H9 (cell line): ENCODE results near the gene GRM3. TPM values are rescaled to one million over a fixed set of nuclear protein-coding genes. Genes with fewer than 3 reads are reported as not detected.
A peak's percentile ranks its signal among the peaks of the same experiment; 100 is the strongest.

ENCODE experiments used
- DNase-seq: peaks from one replicate; pipeline ENCODE4 v3.0.0-alpha.2; 2017
- H2AFZ ChIP-seq: one replicate; pipeline ENCODE4 v1.6.1; 2013; ENCODE audit warnings: mild to moderate bottlenecking, low read length, control low read depth, moderate library complexity
- H2AK5ac ChIP-seq: 2 replicates; pipeline ENCODE4 v1.6.1; 2013; ENCODE audit warnings: low read length, control low read depth, mixed read lengths; ENCODE audit not compliant: insufficient read length
- H2BK120ac ChIP-seq: one replicate; pipeline ENCODE4 v1.6.1; 2013; ENCODE audit warnings: low read depth, mild to moderate bottlenecking, low read length, control low read depth, inconsistent platforms; ENCODE audit not compliant: poor library complexity, severe bottlenecking
- H2BK12ac ChIP-seq: 2 replicates; pipeline ENCODE4 v1.6.1; 2013; ENCODE audit warnings: low read length, control low read depth, mixed read lengths, low read depth; ENCODE audit not compliant: insufficient read length
- H2BK15ac ChIP-seq: 2 replicates; pipeline ENCODE4 v1.6.1; 2013; ENCODE audit warnings: low read depth, low read length, control low read depth
- H2BK20ac ChIP-seq: one replicate; pipeline ENCODE4 v1.6.1; 2013; ENCODE audit warnings: low read depth, mild to moderate bottlenecking, low read length, control low read depth, inconsistent platforms; ENCODE audit not compliant: poor library complexity, severe bottlenecking
- H2BK5ac ChIP-seq: 2 replicates; pipeline ENCODE4 v1.6.1; 2013; ENCODE audit warnings: low read length, control low read depth, mixed read lengths; ENCODE audit not compliant: insufficient read length
- H3K14ac ChIP-seq: 2 replicates; pipeline ENCODE4 v1.6.1; 2013; ENCODE audit warnings: low read length, control low read depth; ENCODE audit not compliant: insufficient read depth
- H3K18ac ChIP-seq: 2 replicates; pipeline ENCODE4 v1.6.1; 2013; ENCODE audit warnings: low read depth, mild to moderate bottlenecking, mixed read lengths, low read length, control low read depth; ENCODE audit not compliant: insufficient read length
- H3K23ac ChIP-seq: 2 replicates; pipeline ENCODE4 v1.6.1; 2013; ENCODE audit warnings: low read length, control low read depth, mixed read lengths, low read depth; ENCODE audit not compliant: insufficient read length
- H3K23me2 ChIP-seq: 2 replicates; pipeline ENCODE4 v1.6.1; 2013; ENCODE audit warnings: low read depth, mild to moderate bottlenecking, mixed read lengths, low read length, control low read depth; ENCODE audit not compliant: insufficient read length, poor library complexity, severe bottlenecking
- H3K27ac ChIP-seq: 2 replicates; pipeline ENCODE4 v1.5.1; 2013; ENCODE audit warnings: low read length, control low read depth, mixed read lengths, low read depth; ENCODE audit not compliant: insufficient read length
- H3K27me3 ChIP-seq: 2 replicates; pipeline ENCODE4 v1.6.1; 2013; ENCODE audit warnings: low read length, control low read depth, inconsistent platforms; ENCODE audit not compliant: insufficient read depth
- H3K4ac ChIP-seq: 2 replicates; pipeline ENCODE4 v1.6.1; 2013; ENCODE audit warnings: low read depth, mild to moderate bottlenecking, control low read depth, inconsistent platforms, low read length, moderate library complexity
- H3K4me1 ChIP-seq: 2 replicates; pipeline ENCODE4 v1.6.1; 2013; ENCODE audit warnings: low read length, control low read depth, inconsistent platforms; ENCODE audit not compliant: insufficient read depth
- H3K4me2 ChIP-seq: 2 replicates; pipeline ENCODE4 v1.6.1; 2013; ENCODE audit warnings: low read length, control low read depth, mixed read lengths; ENCODE audit not compliant: insufficient read length, insufficient read depth
- H3K56ac ChIP-seq: 2 replicates; pipeline ENCODE4 v1.6.1; 2013; ENCODE audit warnings: low read depth, mild to moderate bottlenecking, mixed read lengths, low read length, control low read depth; ENCODE audit not compliant: insufficient read length
- H3K79me1 ChIP-seq: 2 replicates; pipeline ENCODE4 v1.6.1; 2013; ENCODE audit warnings: low read depth, mild to moderate bottlenecking, moderate library complexity, low read length, control low read depth, inconsistent platforms; ENCODE audit not compliant: insufficient read depth, poor library complexity, severe bottlenecking
- H3K79me2 ChIP-seq: 2 replicates; pipeline ENCODE4 v1.6.1; 2013; ENCODE audit warnings: low read length, control low read depth, inconsistent platforms; ENCODE audit not compliant: insufficient read depth
- H3K9ac ChIP-seq: 2 replicates; pipeline ENCODE4 v1.6.1; 2013; ENCODE audit warnings: low read length, control low read depth, mixed read lengths; ENCODE audit not compliant: insufficient read length; ENCODE audit errors: extremely low read depth
- H3K9me3 ChIP-seq: one replicate; pipeline ENCODE4 v1.6.1; 2013; ENCODE audit warnings: low read depth, low read length, inconsistent platforms; ENCODE audit not compliant: control insufficient read depth
- H3T11ph ChIP-seq: one replicate; pipeline ENCODE4 v1.6.1; 2013; ENCODE audit warnings: mild to moderate bottlenecking, low read length, control low read depth, inconsistent platforms
- H4K20me1 ChIP-seq: one replicate; pipeline ENCODE4 v1.6.1; 2013; ENCODE audit not compliant: control insufficient read depth, insufficient read length, insufficient read depth
- H4K5ac ChIP-seq: 2 replicates; pipeline ENCODE4 v1.6.1; 2013; ENCODE audit warnings: low read depth, mild to moderate bottlenecking, mixed read lengths, low read length, control low read depth; ENCODE audit not compliant: insufficient read length
- H4K8ac ChIP-seq: replicated peaks from 2 replicates; pipeline ENCODE4 v1.6.1; 2013; ENCODE audit warnings: low read length, control low read depth, mixed read lengths, low read depth; ENCODE audit not compliant: insufficient read length
- H4K91ac ChIP-seq: 2 replicates; pipeline ENCODE4 v1.6.1; 2013; ENCODE audit warnings: low read depth, mild to moderate bottlenecking, moderate library complexity, mixed read lengths, low read length, control low read depth; ENCODE audit not compliant: insufficient read length
- H3K27ac Mint-ChIP-seq, 3 experiments: 2 replicates in 2 of 3; 3 replicates in 1 of 3; pipeline ENCODE4 v1.8.0; 2020 to 2021; ENCODE audit warnings: mixed read lengths in 3 of 3, mild to moderate bottlenecking in 1 of 3, moderate library complexity in 1 of 3
- H3K27me3 Mint-ChIP-seq: 2 replicates; pipeline ENCODE4 v1.8.0; 2021; ENCODE audit warnings: low read depth, mild to moderate bottlenecking, moderate library complexity, mixed read lengths
- H3K36me3 Mint-ChIP-seq, 3 experiments: 2 replicates in 2 of 3; 3 replicates in 1 of 3; pipeline ENCODE4 v1.8.0; 2020 to 2021; ENCODE audit warnings: low read depth in 3 of 3, mixed read lengths in 3 of 3; ENCODE audit not compliant: insufficient read depth in 1 of 3
- H3K4me1 Mint-ChIP-seq, 2 experiments: 2 replicates each; pipeline ENCODE4 v1.8.0; 2020; ENCODE audit warnings: mixed read lengths in 2 of 2
- H3K4me3 Mint-ChIP-seq, 2 experiments: 2 replicates in 1 of 2; 3 replicates in 1 of 2; pipeline ENCODE4 v1.8.0; 2020 to 2021; ENCODE audit warnings: mild to moderate bottlenecking in 2 of 2, mixed read lengths in 2 of 2, moderate library complexity in 1 of 2
- H3K9me3 Mint-ChIP-seq, 2 experiments: 2 replicates in 1 of 2; 3 replicates in 1 of 2; pipeline ENCODE4 v1.8.0; 2020; ENCODE audit warnings: mild to moderate bottlenecking in 2 of 2, mixed read lengths in 2 of 2, moderate library complexity in 1 of 2
- CTCF ChIP-seq: fragments of 200-600 bp; sonication (generic); conservative IDR thresholded peaks from 3 replicates; pipeline ENCODE4 v1.8.0; 2021; ENCODE audit warnings: antibody characterized with exemption, mild to moderate bottlenecking
- WGBS: extraction: QIAGEN DNeasy Blood & Tissue Kit; methylation state at CpG from one replicate; pipeline ENCODE4 v1.1.7; 2013; ENCODE audit warnings: missing lambda C conversion rate, low lambda C conversion rate, mixed read lengths; ENCODE audit not compliant: insufficient read length; ENCODE audit errors: extremely low coverage; 5-methylcytosine and 5-hydroxymethylcytosine counted together
- total RNA-seq: library from RNA; stranded (reverse); gene quantifications from 2 replicates; pipeline ENCODE4 v1.2.1, GENCODE V29; 2021

GRM3 gene
- total RNA-seq, 1 experiment from 2014 or later = 0.15 TPM

GRCh38 chr7:86760236-86760635 lies 116.5 kb downstream of the GRM3 start:
- DNase-seq = no peak
- no peak overlapping the region for H2AFZ ChIP-seq
- no peak for TF ChIP-seq CTCF

More at GRCh38 chr7:86760236-86760635, 116.5 kb downstream of the GRM3 start:
- Histone ChIP-seq H3K4ac (no peak overlapping the region), H2BK20ac (no peak overlapping the region), H3T11ph (no peak overlapping the region), H4K5ac (no peak overlapping the region), H2BK12ac (no peak overlapping the region), H3K23me2 (no peaks in the 10 kb centered on the region), H3K79me1 (no peaks in the 10 kb centered on the region), H3K4me1 (peaks cover 21% of the 10 kb centered on the region; the same call in 1 of the 2 replicates), H2BK5ac (no peak overlapping the region), H3K79me2 (no peaks in the 10 kb centered on the region), H2AK5ac (no peak overlapping the region), H4K20me1 (no peaks in the 10 kb centered on the region), H2BK15ac (no peak overlapping the region), H3K9ac (no peak overlapping the region), H3K56ac (no peak overlapping the region), H3K23ac (no peak overlapping the region), H4K8ac (no peak overlapping the region), H2BK120ac (no peak overlapping the region), H3K27ac (no peak overlapping the region), H4K91ac (no peak overlapping the region), H3K18ac (no peak overlapping the region), H3K4me2 (peak overlapping the region; percentile 42), H3K27me3 (no peaks in the 10 kb centered on the region), H3K9me3 (no peaks in the 10 kb centered on the region), H3K14ac (no peak overlapping the region)
- no CpG with 5 or more reads among the region's 4 CpGs for WGBS
- Mint-ChIP-seq H3K9me3 (no peaks in the 10 kb centered on the region), H3K4me1 (peaks cover 43 to 49% of the 10 kb centered on the region in 2 experiments), H3K36me3 (peaks cover 0 to 3% (median 0%) of the 10 kb centered on the region in 3 experiments; a peak in 2 of 7 replicates), H3K27ac (peak overlapping the region in 2 of 3 experiments; percentile 70 to 82; a peak in 4 of 7 replicates), H3K4me3 (no peak overlapping the region; a peak in 1 of 5 replicates), H3K27me3 (no peaks in the 10 kb centered on the region)
